SU-DHL-6 (cell line): ENCODE measurements around the gene CRADD.

ENCODE experiments used
- EZH2phosphoT487 ChIP-seq: fragments of 200-600 bp; sonication (generic), shearing (Covaris generic); conservative IDR thresholded peaks from 2 replicates; pipeline ENCODE4 v1.6.1; 2018; ENCODE audit warnings: mild to moderate bottlenecking, antibody characterized with exemption, low read length, moderate library complexity, mixed read lengths
- TF ChIP-seq, protein P1 (sequence below): fragments of 200-600 bp; sonication (generic); IDR thresholded peaks from one replicate; pipeline ENCODE4 v1.5.1; 2017; ENCODE audit warnings: antibody characterized with exemption, mild to moderate bottlenecking, low read length, moderate library complexity; ENCODE audit not compliant: insufficient read depth, poor library complexity, severe bottlenecking

DNA sequence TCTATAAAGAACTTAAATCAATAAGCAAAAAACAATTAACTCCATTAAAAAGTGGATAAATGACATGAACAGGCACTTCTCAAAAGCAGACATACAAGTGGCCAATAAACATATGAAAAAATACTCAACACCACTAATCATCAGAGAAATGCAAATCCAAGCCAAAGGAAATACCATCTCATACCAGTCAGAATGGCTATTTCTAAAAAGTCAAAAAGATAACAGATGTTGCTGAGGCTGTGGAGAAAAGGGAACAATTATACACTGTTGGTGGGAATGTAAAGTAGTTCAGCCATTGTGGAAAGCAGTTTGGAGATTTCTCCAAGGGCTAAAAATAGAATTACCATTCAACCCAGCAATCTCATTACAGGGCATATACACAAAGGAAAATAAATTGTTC lies 236.7 kb downstream of the CRADD start:
- TF ChIP-seq, protein P1, sequence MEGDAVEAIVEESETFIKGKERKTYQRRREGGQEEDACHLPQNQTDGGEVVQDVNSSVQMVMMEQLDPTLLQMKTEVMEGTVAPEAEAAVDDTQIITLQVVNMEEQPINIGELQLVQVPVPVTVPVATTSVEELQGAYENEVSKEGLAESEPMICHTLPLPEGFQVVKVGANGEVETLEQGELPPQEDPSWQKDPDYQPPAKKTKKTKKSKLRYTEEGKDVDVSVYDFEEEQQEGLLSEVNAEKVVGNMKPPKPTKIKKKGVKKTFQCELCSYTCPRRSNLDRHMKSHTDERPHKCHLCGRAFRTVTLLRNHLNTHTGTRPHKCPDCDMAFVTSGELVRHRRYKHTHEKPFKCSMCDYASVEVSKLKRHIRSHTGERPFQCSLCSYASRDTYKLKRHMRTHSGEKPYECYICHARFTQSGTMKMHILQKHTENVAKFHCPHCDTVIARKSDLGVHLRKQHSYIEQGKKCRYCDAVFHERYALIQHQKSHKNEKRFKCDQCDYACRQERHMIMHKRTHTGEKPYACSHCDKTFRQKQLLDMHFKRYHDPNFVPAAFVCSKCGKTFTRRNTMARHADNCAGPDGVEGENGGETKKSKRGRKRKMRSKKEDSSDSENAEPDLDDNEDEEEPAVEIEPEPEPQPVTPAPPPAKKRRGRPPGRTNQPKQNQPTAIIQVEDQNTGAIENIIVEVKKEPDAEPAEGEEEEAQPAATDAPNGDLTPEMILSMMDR, result no peak
- TF ChIP-seq EZH2phosphoT487, result no peak
